Natural killer cell (primary cell): ENCODE results near the gene ADORA2B. TPM values are rescaled to one million over a fixed set of nuclear protein-coding genes. Genes with fewer than 3 reads are reported as not detected.

Source experiments
- ATAC-seq, 3 donors: fragments of 150-1000 bp in 2 of 3; fragments of 200-7000 bp in 1 of 3; cut with Tn5 transposase; 1 replicate in 1 of 3; 2 replicates in 2 of 3; pipeline ENCODE4 v1.10.0; 2021; ENCODE audit warnings: mild to moderate bottlenecking in 2 of 3, moderate library complexity in 2 of 3
- DNase-seq, 2 donors: peaks; one replicate each; pipeline versions ENCODE4 v3.0.0 to v3.0.0-alpha.2; 2013 to 2021; ENCODE audit warnings: mixed read lengths in 1 of 2
- H3K27ac ChIP-seq: one replicate; pipeline ENCODE4 v1.5.1; 2013; ENCODE audit warnings: mild to moderate bottlenecking, low read length
- H3K27me3 ChIP-seq: one replicate; pipeline ENCODE4 v1.6.1; 2013; ENCODE audit warnings: low read length; ENCODE audit not compliant: control insufficient read depth, insufficient read depth
- H3K36me3 ChIP-seq: one replicate; pipeline ENCODE4 v1.6.1; 2013; ENCODE audit warnings: low read length; ENCODE audit not compliant: control insufficient read depth, insufficient read depth
- H3K4me1 ChIP-seq: one replicate; pipeline ENCODE4 v1.6.1; 2013; ENCODE audit warnings: low read length; ENCODE audit not compliant: control insufficient read depth, insufficient read depth
- H3K4me3 ChIP-seq: one replicate; pipeline ENCODE4 v1.5.1; 2013; ENCODE audit warnings: low read length
- H3K9me3 ChIP-seq: one replicate; pipeline ENCODE4 v1.6.1; 2013; ENCODE audit warnings: low read length; ENCODE audit not compliant: control insufficient read depth, insufficient read depth
- H3K27ac Mint-ChIP-seq, 2 donors: one replicate each; pipeline ENCODE4 v1.8.0; 2022; ENCODE audit warnings: mild to moderate bottlenecking in 2 of 2, mixed read lengths in 2 of 2, moderate library complexity in 1 of 2
- H3K27me3 Mint-ChIP-seq, 2 donors: one replicate each; pipeline ENCODE4 v1.8.0; 2022; ENCODE audit warnings: low read depth in 2 of 2, mixed read lengths in 2 of 2
- H3K36me3 Mint-ChIP-seq: one replicate; pipeline ENCODE4 v1.8.0; 2022; ENCODE audit warnings: mixed read lengths
- H3K4me1 Mint-ChIP-seq, 2 donors: one replicate each; pipeline ENCODE4 v1.8.0; 2022; ENCODE audit warnings: mixed read lengths in 2 of 2
- H3K4me3 Mint-ChIP-seq: one replicate; pipeline ENCODE4 v1.8.0; 2022; ENCODE audit warnings: mild to moderate bottlenecking, moderate library complexity, mixed read lengths
- H3K9me3 Mint-ChIP-seq, 2 donors: one replicate each; pipeline ENCODE4 v1.8.0; 2022; ENCODE audit warnings: mixed read lengths in 2 of 2
- CTCF ChIP-seq: fragments of 200-600 bp; IDR thresholded peaks from one replicate; pipeline ENCODE4 v1.8.0; 2022; ENCODE audit warnings: antibody characterized with exemption
- WGBS: methylation state at CpG from one replicate; pipeline ENCODE4 v1.1.7; 2013; ENCODE audit warnings: missing lambda C conversion rate; ENCODE audit not compliant: insufficient coverage; 5-methylcytosine and 5-hydroxymethylcytosine counted together
- intact Hi-C: fragments of 100-400 bp; cut with micrococcal nuclease; formaldehyde crosslinking; loops from one replicate; pipeline ENCODE4 v1.14.2; 2022
- total RNA-seq, 4 donors: library from RNA; stranded (reverse); fragments of 120-200 nt in 1 of 4; gene quantifications; one replicate each; pipeline versions ENCODE4 v1.2.3 to v1.2.4, GENCODE V29; 2013 to 2022

The ADORA2B gene
- total RNA-seq, 3 donors from 2014 or later (not counting 1 experiment from before 2014, with no cell fraction given), result 0.14 to 0.88 (median 0.41) TPM

- H3K9me3 Mint-ChIP-seq, result peaks cover 0 to 2% of the 10 kb centered on the region in 2 donors
These were observed 15.0 kb upstream of the ADORA2B start for GRCh38 chr17:15929941-15930340.

GRCh38 chr17:15930426-15930825 lies 14.5 kb upstream of the ADORA2B start:
- Mint-ChIP-seq H3K4me3 (no peak overlapping the region), H3K36me3 (no peaks in the 10 kb centered on the region), H3K9me3 (peaks cover 0 to 2% of the 10 kb centered on the region in 2 donors), H3K27ac (no peak overlapping the region), H3K4me1 (peaks cover 10 to 17% of the 10 kb centered on the region in 2 donors), H3K27me3 (peaks cover 10 to 17% of the 10 kb centered on the region in 2 donors)
- intact Hi-C loops, result no loop called here
- no peak overlapping the region for H3K27ac ChIP-seq
- no peak for TF ChIP-seq CTCF
- peaks cover 11% of the 10 kb centered on the region for H3K4me1 ChIP-seq
- no peaks in the 10 kb centered on the region for H3K36me3 ChIP-seq
- 88% methylated on average over 6 of the region's 6 CpGs for WGBS
- no peaks in the 10 kb centered on the region for H3K27me3 ChIP-seq
- DNase-seq (no peak), ATAC-seq (no peak)
- H3K9me3 ChIP-seq, result no peaks in the 10 kb centered on the region
- H3K4me3 ChIP-seq, result no peak overlapping the region

More at GRCh38 chr17:15929941-15930340, 15.0 kb upstream of the ADORA2B start:
- Mint-ChIP-seq H3K27me3 (peaks cover 10 to 17% of the 10 kb centered on the region in 2 donors), H3K4me3 (no peak overlapping the region), H3K4me1 (peaks cover 10 to 17% of the 10 kb centered on the region in 2 donors), H3K36me3 (no peaks in the 10 kb centered on the region), H3K27ac (no peak overlapping the region)
- H3K27ac ChIP-seq, result no peak overlapping the region
- no peaks in the 10 kb centered on the region for H3K36me3 ChIP-seq
- WGBS, result 76% methylated on average over 4 of the region's 4 CpGs
- no peaks in the 10 kb centered on the region for H3K9me3 ChIP-seq
- DNase-seq (no peak), ATAC-seq (no peak)
- TF ChIP-seq CTCF, result no peak
- H3K4me1 ChIP-seq, result peaks cover 11% of the 10 kb centered on the region
- no peaks in the 10 kb centered on the region for H3K27me3 ChIP-seq
- H3K4me3 ChIP-seq, result no peak overlapping the region
- intact Hi-C loops, result no loop called here

- intact Hi-C loops, result no loop called here
- H3K4me1 Mint-ChIP-seq, result peaks cover 10 to 17% of the 10 kb centered on the region in 2 donors
- H3K36me3 Mint-ChIP-seq, result no peaks in the 10 kb centered on the region
- peaks cover 10 to 13% of the 10 kb centered on the region in 2 donors for H3K27me3 Mint-ChIP-seq
- ATAC-seq (no peak), DNase-seq (no peak)
- no peaks in the 10 kb centered on the region for H3K9me3 Mint-ChIP-seq
- no peak for TF ChIP-seq CTCF
- Histone ChIP-seq H3K36me3 (no peaks in the 10 kb centered on the region), H3K9me3 (no peaks in the 10 kb centered on the region), H3K4me3 (no peak overlapping the region), H3K27ac (no peak overlapping the region), H3K4me1 (peaks cover 11% of the 10 kb centered on the region), H3K27me3 (no peaks in the 10 kb centered on the region)
- no peak overlapping the region for H3K4me3 Mint-ChIP-seq
- no peak overlapping the region for H3K27ac Mint-ChIP-seq
These were observed 13.5 kb upstream of the ADORA2B start for GRCh38 chr17:15931394-15931793.

GRCh38 chr17:15934866-15935265 lies 10.1 kb upstream of the ADORA2B start:
- intact Hi-C loops, result no loop called here
- Mint-ChIP-seq H3K36me3 (no peaks in the 10 kb centered on the region), H3K27me3 (no peaks in the 10 kb centered on the region), H3K4me1 (no peaks in the 10 kb centered on the region), H3K9me3 (no peaks in the 10 kb centered on the region), H3K27ac (no peak overlapping the region), H3K4me3 (no peak overlapping the region)
- H3K4me1 ChIP-seq, result no peaks in the 10 kb centered on the region
- no peak for TF ChIP-seq CTCF
- H3K27me3 ChIP-seq, result no peaks in the 10 kb centered on the region
- H3K4me3 ChIP-seq, result no peak overlapping the region
- DNase-seq (no peak), ATAC-seq (no peak)
- WGBS, result 100% methylated on average over 5 of the region's 5 CpGs
- no peaks in the 10 kb centered on the region for H3K36me3 ChIP-seq
- H3K9me3 ChIP-seq, result no peaks in the 10 kb centered on the region
- H3K27ac ChIP-seq, result no peak overlapping the region
